HG02759 (cell line): ENCODE measurements around the gene SLC25A43.
A peak's percentile ranks its signal among the peaks of the same experiment; 100 is the strongest.
"Not testable (repeated sequence)": the region's sequence is repeated elsewhere in the genome, so short reads cannot be mapped to it uniquely, and the experiment has no call there.

Experiments
- ATAC-seq: cut with Tn5 transposase; IDR thresholded peaks from one replicate; pipeline ENCODE4 v1.9.1; 2021; ENCODE audit warnings: mild to moderate bottlenecking, moderate library complexity; ENCODE audit not compliant: unreplicated experiment

The SLC25A43 gene

GRCh38 chrX:119467842-119468550 is 68.9 kb downstream of the SLC25A43 start, which contains the start of gene SLC25A5:
TSS of gene SLC25A5 (plus strand) at chrX:119468444. CDS start at chrX:119468516, 72 bp downstream.
- peak; percentile 91 for ATAC-seq

DNA sequence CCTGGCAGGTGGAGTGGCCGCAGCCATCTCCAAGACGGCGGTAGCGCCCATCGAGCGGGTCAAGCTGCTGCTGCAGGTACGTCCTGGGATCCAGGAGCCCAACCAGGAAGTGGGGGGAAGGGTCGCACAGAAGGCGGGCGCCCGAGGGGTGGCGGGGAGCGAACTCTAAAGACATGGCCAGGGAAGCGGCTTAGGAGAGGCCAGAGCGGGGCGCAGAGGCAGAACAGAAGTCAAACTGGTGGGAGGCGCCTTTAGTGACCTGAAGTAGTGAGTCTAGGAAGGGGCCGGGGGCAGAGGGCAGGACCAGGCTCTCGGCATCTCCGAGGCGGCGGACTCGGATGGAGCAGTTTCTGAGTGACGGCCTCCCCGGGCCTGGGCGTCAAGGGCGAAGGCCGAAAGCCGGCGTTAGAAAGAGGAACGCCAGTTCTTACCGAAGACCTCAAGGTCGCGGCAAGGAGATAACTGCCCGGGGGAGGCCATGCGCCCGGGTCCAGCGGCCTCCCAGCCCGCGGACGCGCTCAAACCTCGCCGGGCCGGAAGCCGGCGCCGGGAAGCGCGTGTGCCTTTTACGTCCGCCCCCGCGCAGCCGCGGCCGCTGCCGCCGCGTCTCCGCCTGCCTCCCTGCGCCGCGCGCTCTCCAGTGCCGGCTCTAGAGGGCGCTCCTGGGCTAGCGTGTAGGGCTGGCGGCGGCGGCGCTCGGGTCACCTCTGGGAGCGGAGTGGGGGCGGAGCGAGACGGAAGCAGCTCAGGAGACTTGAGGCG is 69.6 kb downstream of the SLC25A43 start:
- peak; percentile 76 for ATAC-seq

DNA sequence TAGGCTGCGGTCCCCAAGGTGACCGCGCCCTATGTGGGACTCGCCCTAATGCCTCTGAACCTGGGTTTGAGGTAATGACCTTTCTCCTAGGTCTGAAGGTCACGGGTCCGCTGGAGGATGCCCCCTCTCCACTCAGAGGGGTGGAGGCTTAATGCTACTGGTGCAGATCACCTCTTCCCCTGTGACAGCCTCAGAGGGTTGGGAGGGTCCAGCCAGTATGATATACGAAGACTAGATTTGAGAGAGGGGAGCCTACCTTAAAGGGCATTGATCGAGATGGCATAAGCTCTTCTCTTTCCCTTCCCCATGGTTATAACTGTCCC is 70.1 kb downstream of the SLC25A43 start:
- no peak for ATAC-seq

- no peak for ATAC-seq
These were observed 75.7 kb downstream of the SLC25A43 start for GRCh38 chrX:119474615-119475388.

DNA sequence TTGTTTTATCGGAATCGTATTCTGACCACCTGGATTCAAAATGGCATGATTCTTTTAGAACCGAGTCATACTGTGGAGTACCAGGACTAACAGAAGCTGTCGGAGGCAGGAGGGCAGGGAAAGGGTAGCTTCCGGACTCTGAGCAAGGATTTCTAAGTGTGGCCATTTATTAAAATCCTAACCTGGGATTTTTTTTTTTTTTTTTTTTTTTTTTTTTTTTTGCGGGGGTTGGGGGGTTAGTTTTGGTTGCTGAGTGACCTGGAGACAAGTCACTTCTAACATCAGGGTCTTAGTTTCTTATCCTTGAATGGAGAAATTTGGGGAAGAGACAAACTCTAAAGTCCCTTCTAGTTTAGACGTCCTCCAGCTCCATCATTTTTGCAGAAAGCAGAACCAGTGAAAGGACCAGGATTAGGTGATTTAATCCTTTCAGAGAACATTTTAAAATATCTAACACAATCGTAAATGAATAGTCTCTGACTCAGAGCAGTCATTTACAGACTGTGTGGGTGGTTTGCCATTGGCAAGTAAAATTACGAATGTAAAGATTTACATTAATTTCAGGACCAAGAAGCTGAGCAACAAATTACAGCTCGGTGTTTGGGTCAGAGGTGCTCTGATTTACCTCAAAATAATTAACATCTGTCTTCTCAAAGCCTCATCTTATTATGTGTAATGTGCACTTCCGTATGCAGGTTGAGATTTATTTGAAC is 76.4 kb downstream of the SLC25A43 start:
- ATAC-seq, result no peak

DNA sequence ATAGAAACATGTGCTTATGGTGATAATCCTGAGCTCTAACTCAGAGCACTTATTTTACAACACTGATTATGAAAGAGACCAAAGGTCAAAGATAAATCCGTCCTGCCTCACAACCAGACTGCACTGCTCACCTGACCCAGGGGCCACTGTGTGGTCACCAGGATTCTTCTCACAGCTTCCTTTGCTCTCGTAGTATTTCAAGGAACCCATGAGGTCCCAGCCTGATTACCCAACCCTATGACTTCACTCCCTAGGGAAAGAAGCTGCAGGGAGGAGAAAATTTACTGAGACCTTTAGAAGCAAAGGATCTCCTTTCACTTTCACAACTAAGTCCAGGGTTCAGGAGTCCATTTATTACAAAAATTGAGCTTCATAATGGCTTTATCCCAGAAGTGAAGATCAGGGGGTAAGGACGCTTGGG is 78.7 kb downstream of the SLC25A43 start:
- ATAC-seq, result no peak

DNA sequence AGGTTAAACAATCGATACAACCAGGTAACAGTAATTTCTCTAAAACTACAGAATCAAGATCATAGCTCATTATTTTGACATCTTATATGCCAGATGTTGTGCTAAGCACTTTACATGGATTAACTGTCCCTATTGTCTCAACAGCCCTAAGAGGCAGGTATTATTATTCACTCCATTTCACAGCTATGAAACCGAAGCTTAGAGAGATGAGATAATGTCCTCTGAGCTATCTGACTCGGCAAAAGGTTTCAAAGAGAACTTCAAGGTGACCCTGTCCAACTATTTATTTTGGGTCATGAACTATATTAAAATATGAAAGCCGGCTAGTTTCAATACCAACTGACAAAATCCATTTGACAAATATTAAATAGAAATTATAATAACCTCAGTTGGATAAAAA is 79.4 kb downstream of the SLC25A43 start:
- ATAC-seq, result no peak

DNA sequence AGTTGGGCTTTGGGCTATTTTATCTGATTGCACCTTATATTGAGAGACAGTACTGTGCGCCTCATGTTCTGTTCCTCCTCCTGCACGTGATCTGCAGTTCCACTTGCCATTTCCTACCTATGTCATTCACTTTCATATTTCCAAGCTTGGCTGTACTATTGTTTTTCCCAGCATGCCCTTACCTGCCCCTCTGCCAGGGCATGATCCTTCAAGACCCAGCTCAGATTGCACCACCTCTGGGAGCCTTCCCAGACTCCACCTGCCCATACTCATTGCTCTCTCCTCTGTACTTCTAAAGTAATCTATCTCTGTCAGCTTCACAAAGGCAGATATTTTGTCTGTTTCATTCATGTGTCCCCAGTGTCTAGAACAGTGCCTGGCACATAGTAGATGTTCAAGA is 80.7 kb downstream of the SLC25A43 start:
- no peak for ATAC-seq

DNA sequence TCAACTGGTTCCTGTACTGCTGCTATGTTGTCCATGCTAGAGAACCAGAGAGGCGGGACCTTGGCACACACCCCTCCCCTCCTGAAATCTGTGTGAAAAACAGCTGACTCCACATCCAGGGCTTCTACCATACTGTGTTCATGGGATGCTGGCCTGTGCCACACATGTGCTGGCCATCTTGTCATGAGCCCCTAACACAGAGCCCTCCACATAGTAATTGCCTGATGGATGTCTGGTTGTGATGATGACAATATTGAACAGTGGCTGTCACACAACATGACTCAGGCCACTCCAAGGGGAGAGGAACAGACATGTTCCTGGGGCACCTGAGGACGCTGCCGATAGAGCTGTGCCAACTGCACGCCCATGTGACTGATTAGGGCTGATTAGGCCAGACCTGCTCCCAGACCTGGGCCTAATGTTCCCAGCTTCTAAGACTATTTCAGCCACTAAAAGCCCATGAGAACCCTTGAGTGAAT is 82.2 kb downstream of the SLC25A43 start:
- no peak for ATAC-seq

DNA sequence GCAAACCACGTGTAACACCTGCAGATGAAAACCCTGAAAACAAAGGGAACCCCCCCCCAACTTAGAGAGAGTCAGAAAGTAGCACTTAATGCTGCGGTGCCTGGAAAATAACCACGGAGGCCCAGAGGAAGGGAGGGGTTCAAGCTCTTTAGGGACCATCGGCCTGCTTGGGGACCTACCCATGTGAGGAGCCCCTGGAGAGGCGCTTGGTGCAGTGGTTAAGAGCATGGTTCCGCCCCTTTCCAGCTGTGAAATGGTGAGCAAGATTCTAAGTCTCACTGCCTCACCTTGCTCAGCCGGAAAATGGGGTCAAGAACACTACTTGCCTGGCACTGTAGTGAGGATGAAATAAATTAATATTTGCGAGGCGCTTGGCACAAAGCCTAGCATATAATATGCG is 82.9 kb downstream of the SLC25A43 start:
- peak; percentile 4 for ATAC-seq

DNA sequence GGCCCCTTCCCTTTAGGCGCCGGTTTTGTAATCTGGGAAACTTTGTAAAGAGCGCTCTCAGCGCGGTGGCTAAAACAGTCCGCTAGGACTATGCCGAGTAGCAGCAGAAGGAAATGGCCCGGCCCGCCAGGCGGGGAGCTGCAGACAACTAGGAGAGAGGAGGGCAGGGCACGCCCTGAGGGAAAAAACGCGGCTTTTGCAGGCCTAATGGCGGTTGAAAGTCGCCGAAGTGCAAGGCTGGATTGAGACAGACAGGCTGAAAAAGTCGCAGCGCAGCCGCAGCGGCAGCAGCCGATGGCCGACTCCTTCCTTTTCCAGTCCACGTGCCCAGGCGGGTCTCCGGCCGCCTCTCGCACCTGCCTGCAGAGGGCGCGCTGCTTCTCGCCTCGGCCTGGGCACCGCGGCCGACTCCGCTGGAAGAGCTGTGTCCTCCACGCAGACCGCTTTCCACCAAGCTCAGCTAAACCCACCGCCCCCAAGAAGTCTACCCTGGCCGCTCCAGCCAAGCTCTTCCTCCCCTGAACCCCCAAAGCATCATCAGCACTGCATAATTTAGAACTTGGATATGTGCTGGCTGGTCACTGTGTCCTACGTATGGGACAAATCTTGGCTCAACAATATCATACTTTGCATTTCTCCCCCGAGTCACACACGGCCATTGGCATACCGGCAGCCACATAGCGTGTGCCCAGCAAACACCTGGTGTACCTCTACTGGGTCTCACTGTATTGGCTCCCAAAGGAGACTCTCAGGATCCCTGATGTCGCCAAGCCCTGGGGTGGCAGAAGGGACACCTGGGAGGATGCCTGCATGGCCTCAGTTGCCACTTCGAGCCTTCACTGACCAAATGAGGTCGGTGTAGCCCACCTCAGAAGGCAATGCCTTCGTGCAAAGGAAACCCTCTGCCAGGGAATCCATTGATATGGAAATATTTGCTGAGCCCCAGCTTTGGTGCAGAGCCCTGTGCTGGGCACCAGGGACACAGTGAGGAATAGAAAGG is 83.6 kb downstream of the SLC25A43 start:
- ATAC-seq, result peak; percentile 87

GRCh38 chrX:119486745-119487144 is 87.6 kb downstream of the SLC25A43 start:
- ATAC-seq, result no peak

- ATAC-seq, result not testable (repeated sequence)
These were observed 88.6 kb downstream of the SLC25A43 start for GRCh38 chrX:119487766-119488165.

DNA sequence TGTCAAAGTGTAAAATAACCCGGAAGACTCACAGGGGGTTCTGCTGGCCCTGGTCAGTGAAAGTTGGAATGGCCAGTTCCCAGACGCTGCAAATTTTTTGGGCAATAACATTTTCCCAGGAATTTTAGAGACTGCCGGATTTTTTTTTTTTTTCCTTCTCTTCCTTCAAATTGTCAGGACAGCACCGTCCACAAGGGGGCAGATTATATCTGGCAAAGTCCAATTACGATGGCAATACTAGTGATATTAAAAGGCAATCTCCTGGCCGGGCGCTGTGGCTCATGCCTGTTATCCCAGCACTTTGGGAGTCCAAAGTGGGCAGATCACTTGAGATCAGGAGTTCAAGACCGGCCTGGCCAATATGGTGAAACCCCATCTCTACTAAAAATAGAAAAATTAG is 89.6 kb downstream of the SLC25A43 start:
- no peak for ATAC-seq

DNA sequence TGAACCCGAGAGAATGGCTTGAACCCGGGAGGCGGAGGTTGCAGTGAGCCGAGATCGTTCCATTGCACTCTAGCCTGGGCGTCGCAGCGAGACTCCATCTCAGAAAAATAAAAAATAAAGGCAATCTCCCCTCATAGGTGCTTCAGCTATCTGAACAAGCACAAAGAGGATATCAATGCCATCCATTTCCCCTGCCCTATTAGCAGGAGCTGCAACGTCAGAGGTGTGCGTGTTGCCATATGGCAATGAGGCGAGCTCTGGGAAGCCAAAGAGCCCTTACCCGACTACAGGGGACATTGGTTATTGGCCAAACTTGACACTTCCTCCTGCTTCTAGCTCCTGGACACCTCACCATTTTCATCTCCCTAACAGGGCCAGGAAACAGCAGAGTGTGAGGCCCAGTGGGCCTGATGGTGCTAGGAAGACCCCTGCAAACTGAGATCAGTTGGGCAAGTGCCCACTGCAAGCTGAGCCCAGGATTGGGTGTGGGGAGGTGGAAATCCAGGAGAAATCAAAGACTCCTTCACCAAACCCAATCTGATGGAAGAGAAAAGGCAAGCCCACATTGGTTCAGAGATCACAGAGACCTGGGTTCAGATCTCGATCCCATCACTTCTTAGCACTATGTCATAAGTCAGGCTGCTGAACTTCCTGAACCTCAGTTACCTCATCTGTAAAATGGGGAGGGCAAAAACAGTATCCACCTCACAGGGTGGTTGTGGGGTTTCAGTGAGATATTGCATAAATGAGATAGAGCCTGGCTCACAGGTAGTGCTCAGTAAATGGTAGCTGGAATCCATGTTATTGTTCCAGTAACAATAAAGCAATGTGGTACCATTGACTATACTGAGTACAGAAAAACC is 90.3 kb downstream of the SLC25A43 start:
- ATAC-seq, result no peak

GRCh38 chrX:119492463-119492862 is 93.3 kb downstream of the SLC25A43 start:
- no peak for ATAC-seq

- not testable (repeated sequence) for ATAC-seq
These were observed 94.8 kb downstream of the SLC25A43 start for GRCh38 chrX:119493851-119494495.
